ENCODE measurements around the gene CDKN3. TPM values are rescaled to one million over a fixed set of nuclear protein-coding genes. Genes with fewer than 3 reads are reported as not detected.
A peak's percentile ranks its signal among the peaks of the same experiment; 100 is the strongest.

Gene CDKN3
- 10 to 100 TPM in 1 of 2 donors, 1 to 10 TPM in 1; 3.6 to 11.1 TPM for total RNA-seq

- peak; percentile 42 to 65 for TF ChIP-seq CTCF (IDR thresholded peaks at IDR 0.05)
Observed at GRCh38 chr14:54396493-54397335, at the start of gene CDKN3. TSS of gene CDKN3 (plus strand) at chr14:54397007. CDS start at chr14:54397069, 62 bp downstream.

GRCh38 chr14:54347044-54347443, 49.8 kb upstream of the CDKN3 start:
- Histone ChIP-seq H3K4me1 (peaks cover 0 to 24% of the 10 kb centered on the region in 2 donors), H3K9me3 (no peaks in the 10 kb centered on the region), H3K4me3 (no peak overlapping the region), H3K36me3 (no peaks in the 10 kb centered on the region), H3K27ac (no peak overlapping the region), H3K27me3 (no peaks in the 10 kb centered on the region)
- TF ChIP-seq CTCF (IDR thresholded peaks at IDR 0.05), result no peak
- no peak for DNase-seq (ENCODE audit: low spot score)

More at GRCh38 chr14:54396493-54397335, at the start of gene CDKN3:
- H3K9me3 ChIP-seq, result no peaks in the 10 kb centered on the region
- peak within 1 kb of the TSS; percentile 39 to 74 for H3K27ac ChIP-seq
- H3K4me3 ChIP-seq, result peak within 1 kb of the TSS; percentile 51 to 80
- H3K27me3 ChIP-seq, result no peaks in the 10 kb centered on the region
- no peaks in the 10 kb centered on the region for H3K36me3 ChIP-seq
- peak; percentile 99 for DNase-seq (ENCODE audit: low spot score)
- peaks cover 0 to 14% of the 10 kb centered on the region in 2 donors for H3K4me1 ChIP-seq

- H3K4me1 ChIP-seq, result peaks cover 0 to 24% of the 10 kb centered on the region in 2 donors
- peak overlapping the region in 1 of 2 donors; percentile 66 for H3K27ac ChIP-seq
- H3K9me3 ChIP-seq, result no peaks in the 10 kb centered on the region
- DNase-seq (ENCODE audit: low spot score), result no peak
- peak; percentile 50 to 81 for TF ChIP-seq CTCF (IDR thresholded peaks at IDR 0.05)
- H3K4me3 ChIP-seq, result no peak overlapping the region
- no peaks in the 10 kb centered on the region for H3K27me3 ChIP-seq
- H3K36me3 ChIP-seq, result no peaks in the 10 kb centered on the region
Observed at GRCh38 chr14:54348001-54348611, 48.7 kb upstream of the CDKN3 start.

- H3K9me3 ChIP-seq, result no peaks in the 10 kb centered on the region
- H3K27me3 ChIP-seq, result no peaks in the 10 kb centered on the region
- H3K27ac ChIP-seq, result peak overlapping the region; percentile 28 to 66
- TF ChIP-seq CTCF (IDR thresholded peaks at IDR 0.05), result no peak
- no peaks in the 10 kb centered on the region for H3K36me3 ChIP-seq
- DNase-seq (ENCODE audit: low spot score), result peak; percentile 74
- peak overlapping the region in 1 of 2 donors; percentile 19 for H3K4me3 ChIP-seq
- H3K4me1 ChIP-seq, result peaks cover 0 to 24% of the 10 kb centered on the region in 2 donors
Observed at GRCh38 chr14:54348923-54349620, 47.7 kb upstream of the CDKN3 start.

- DNase-seq (ENCODE audit: low spot score), result no peak
- peak overlapping the region; percentile 28 to 66 for H3K27ac ChIP-seq
- H3K36me3 ChIP-seq, result no peaks in the 10 kb centered on the region
- TF ChIP-seq CTCF (IDR thresholded peaks at IDR 0.05), result no peak
- peak overlapping the region in 1 of 2 donors; percentile 19 for H3K4me3 ChIP-seq
- no peaks in the 10 kb centered on the region for H3K27me3 ChIP-seq
- no peaks in the 10 kb centered on the region for H3K9me3 ChIP-seq
- peaks cover 0 to 24% of the 10 kb centered on the region in 2 donors for H3K4me1 ChIP-seq
Observed at GRCh38 chr14:54349713-54350112, 47.1 kb upstream of the CDKN3 start.

Measured in right atrium auricular region (tissue), 2 donors.